ENCODE data around the gene TMED6.

The TMED6 gene

GRCh38 chr16:69322343-69322742 is 29.2 kb downstream of the TMED6 start:
- DNase-seq = no peak

DNA sequence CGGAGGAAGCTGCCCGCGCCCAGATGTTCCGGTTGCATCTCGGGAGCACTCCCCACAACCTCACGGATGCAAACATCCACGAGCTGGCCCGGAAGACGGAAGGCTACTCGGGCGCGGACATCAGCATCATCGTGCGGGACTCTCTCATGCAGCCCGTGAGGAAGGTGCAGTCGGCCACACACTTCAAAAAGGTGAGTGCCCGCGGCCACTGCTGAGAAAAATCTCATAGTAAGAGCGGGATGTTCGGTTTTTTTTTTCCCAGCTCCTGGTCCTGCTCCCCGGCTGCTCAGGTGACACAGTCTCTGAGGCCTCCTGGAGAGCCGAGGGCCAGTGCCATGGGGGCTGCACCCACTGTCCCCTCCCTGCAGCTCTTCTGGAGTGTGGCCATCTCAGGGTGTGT is 30.5 kb downstream of the TMED6 start:
- DNase-seq = no peak

DNA sequence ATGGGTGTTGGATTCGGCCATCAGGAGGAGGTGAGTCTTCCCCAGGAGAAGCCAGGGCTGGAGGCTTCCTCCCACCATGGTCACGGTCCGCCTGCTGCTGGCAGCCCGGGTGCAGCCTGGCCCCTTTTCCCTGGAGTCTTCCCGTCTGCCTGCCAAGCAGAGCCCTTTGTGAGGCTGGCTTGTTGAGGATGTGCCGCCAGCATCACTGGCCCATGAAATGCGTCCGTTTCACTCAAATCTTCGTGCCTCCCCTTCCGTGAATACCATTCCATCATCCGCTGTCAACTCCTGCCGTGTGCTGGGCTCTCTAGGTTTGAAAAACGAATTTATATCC is 30.9 kb downstream of the TMED6 start:
- DNase-seq = no peak

DNA sequence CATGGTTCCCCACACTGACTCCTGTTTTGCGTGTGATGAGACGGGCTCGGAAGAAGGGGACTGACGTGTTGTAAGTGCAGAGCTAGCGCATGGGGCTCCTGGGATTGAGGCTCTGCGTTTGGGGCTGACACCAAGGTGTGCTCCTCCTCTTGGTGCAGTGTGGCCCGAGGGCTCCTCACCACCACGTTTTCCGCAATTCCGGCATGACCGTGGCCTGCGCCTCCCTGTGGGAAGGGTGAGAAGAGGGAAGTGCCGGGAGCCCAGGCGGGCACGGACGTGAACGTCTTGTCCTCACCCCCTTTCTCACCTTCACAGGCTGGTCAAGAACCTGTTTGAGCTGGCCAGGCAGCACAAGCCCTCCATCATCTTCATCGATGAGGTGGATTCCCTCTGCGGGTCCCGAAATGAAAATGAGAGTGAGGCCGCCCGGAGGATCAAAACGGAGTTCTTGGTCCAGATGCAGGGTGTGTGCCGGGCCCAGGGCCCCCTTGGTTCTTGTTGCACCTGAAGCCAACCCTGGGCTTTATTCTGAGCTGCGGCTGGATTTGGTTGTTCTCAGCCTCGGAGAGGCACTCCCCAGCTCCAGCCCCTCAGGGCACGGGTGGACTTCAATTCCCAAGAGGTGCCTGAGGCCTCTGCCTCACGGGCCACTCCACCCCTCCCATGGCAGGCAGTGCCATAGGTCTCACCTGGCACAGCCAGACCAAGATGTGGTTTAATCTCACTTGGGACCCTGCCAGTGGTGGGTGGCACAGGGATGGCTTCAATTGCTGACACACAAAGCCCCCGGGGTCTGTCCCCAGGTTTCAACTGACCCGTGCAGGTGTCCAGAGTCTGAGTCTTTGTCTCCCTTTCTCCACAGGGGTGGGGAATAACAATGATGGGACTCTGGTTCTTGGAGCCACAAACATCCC is 31.5 kb downstream of the TMED6 start:
- no peak for DNase-seq

- no peak for DNase-seq
Measured at GRCh38 chr16:69319381-69319780, 32.2 kb downstream of the TMED6 start.

DNA sequence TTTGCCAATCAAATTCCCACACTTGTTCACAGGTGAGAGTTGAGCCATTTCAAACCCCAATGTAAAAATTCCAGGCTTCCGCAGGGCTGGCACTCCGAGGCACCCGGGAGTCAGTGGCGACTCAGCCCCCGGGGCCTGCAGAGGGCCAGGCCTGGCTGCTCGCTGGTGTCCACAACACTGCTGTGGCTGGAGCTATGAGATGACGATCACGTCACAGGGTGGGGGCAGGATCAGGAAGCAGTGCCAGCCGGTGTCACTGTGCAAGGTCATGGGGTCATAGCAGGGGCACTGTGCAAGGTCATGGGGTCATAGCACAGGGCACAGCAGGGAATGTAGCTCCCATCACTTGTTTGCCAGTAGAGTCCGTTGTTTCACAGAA is 32.7 kb downstream of the TMED6 start:
- DNase-seq = no peak

DNA sequence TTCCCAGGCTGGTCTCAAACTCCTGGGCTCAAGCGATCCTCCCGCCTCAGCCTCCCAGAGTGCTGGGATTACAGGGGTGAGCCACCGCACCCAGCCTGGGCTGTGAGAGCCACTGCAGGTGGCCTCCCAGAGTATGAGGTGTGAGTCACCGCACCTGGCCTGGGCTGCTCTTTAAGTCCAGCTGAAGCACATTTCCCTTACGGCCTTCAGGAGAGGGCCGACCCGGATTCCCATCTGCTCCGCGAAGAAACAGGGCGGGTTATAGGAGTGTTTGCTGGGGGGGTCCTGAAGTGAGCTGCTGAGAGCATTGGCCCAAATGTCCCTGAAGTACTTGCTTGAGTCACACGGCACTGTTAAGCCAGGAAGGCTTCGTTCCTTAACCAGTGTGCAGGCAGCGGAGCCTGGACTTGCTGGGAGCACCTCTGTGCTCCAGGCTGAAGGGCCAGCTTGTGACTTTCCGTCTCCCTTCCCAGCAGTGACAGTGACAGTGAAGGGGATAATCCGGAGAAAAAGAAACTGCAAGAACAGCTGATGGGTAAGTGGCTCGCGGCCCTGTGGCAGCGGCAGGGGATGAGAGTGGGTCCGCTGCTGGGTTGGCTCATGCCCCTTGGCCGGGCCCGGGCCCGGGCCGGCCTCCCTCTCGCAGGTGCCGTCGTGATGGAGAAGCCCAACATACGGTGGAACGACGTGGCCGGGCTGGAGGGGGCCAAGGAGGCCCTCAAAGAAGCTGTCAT is 33.2 kb downstream of the TMED6 start:
- DNase-seq = no peak

DNA sequence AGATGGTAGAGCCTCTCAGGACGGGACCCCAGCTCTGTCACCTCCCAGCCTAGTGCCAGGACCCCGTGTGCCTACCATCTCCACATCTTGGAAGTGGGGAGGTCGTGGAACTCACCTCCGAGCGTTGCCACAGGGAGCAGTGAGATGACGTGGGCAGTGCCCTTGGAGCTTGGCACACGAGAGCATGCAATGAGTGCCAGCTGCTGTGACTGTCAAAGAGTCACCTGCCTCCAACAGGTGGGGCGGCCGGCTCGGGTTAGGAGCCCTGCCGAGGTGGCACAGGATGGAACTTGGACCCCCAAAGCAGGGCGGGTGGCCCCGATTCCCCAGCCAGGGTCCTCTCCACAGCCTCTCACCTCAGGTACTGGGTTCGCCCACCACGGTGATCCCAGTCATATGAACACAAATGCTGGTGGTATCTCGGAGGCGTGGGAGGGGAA is 35.0 kb downstream of the TMED6 start:
- DNase-seq = no peak

DNA sequence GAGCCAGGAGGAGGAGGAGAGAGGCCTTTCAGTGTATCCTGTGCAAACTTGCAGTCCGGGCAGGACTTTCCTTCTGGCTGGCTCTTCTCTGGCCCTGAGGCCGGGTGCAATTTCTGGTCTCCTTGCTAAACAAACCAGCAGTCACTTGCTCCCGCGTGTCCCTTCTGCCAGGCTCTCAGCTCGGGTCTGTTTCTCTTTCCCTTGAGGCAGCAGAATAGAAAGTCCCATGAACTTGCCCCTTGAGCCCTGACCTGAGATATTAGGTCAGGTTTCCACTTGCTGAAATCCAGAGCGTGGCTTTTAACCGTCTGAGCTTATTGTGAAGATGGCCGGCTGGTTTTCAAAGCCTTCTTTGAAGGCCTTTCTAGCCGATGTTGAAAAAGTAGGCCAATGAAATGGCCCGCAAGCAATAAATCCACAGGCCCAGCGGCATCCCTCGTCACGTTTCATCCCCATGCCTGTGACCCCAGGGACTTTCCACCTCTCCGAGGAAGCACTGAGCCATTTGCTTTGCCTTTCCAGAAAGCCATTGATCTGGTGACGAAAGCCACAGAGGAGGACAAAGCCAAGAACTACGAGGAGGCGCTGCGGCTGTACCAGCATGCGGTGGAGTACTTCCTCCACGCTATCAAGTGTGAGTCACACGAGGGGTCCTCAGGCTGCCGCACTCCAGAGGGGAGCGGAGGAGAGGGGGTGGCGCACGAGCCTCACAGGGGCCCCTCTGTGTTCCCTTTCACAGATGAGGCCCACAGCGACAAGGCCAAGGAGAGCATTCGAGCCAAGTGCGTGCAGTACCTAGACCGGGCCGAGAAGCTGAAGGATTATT is 35.9 kb downstream of the TMED6 start:
- DNase-seq = no peak

DNA sequence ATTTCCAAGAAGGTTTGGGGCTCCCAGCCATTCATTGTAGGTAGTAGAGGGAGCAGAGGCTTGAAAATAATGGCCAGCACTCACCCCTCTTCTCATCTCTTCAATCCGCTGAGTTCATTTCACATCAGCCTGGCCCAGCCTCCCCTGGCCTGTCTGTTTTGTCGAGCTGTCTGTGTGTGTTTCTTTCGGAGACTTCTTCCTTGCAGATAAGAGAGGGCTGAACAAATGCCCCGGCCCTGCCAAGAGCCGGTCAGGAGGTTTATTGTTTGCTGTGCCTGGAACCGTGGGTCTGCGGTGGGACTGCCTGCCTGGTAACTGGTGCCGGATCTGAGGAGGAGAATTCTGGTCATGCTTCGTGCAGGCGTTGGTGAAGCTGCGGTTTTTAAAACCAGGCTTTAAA is 37.1 kb downstream of the TMED6 start:
- DNase-seq = no peak

DNA sequence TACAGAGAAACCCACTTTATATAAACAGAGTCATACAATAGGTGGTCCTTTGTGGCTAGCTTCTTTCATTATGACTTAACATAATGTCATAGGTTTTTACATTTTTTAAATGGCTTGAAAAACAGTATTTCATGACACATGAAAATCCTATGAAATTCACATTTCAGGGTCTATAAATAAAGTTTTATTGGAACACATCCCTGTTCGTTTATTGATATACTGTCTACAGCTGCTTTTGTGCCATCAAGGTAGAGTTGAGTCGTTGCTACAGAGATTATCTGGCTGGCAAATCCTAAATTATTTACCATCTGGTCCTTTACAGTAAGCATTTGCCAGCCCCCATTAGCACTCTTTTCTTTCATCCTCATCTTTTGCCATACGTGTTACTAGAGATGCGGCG is 38.1 kb downstream of the TMED6 start:
- no peak for DNase-seq

- DNase-seq = peak; percentile 43
Measured at GRCh38 chr16:69311533-69312387, 39.8 kb downstream of the TMED6 start.

DNA sequence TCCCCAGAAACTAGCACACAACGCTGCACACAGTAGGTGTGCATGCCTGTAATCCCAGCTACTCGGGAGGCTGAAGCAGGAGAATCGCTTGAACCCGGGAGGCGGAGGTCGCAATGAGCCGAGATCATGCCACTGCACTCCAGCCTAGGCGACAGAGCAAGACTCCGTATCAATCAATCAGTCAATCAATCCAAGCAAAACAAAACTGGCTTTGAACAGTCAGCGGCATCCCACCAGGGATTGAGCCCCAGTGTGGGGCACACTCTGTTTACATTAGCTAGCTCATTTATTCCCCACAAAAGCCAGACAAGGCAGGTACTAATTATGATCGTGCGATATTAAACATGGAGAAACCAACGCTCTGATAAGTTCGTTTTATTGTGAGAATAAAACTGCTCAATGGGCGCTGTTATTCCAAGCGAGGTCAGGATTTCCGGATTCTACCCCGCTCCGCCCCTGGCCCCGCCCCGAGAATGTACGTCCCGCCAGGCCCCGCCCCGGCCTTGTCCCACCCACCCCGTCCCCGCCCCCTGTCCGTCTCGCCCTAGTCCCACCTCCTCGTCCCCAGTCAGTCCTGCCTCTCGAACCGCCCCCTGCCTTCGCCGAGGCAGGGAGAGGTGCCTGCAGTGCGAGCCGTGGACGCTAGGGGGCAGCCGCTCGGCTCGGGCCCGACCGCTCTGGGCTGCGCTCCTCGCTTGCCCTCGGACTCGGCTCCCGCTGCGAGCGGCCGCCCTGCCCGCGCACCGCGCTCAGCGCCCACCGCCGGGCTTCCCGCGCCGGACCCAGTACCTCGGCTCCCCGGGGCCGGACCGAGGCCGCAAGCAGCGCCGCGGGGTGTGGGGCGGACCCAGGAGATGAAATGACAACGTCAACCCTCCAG is 40.7 kb downstream of the TMED6 start, which contains the start of gene VPS4A:
Gene VPS4A, plus strand, starts transcription at position 698 of the 880 bp plus-strand sequence. Its CDS starts 162 bp downstream, at position 860.
- DNase-seq = peak; percentile 97

GRCh38 chr16:69309316-69309715 is 42.3 kb downstream of the TMED6 start:
- no peak for DNase-seq

DNA sequence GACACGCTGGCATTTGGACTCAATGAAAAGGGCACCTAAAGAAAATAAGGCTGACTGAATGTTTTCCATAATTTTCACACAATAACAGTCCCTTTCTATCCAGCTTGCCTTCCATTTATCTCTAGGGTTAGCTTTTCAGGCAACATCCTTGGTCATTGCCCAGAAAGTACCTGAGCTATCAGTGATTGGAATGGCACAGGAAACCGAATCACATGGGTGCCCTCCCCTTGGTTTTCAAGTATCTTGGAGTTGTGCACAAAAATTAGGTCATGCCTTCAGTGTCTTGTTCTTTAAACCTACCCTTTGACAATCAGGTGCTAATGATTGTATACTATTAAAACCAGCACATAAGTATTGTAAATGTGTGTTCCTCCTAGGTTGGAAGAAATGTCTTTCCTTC is 43.7 kb downstream of the TMED6 start:
- DNase-seq = no peak

- DNase-seq = no peak
Measured at GRCh38 chr16:69307091-69307490, 44.5 kb downstream of the TMED6 start.

DNA sequence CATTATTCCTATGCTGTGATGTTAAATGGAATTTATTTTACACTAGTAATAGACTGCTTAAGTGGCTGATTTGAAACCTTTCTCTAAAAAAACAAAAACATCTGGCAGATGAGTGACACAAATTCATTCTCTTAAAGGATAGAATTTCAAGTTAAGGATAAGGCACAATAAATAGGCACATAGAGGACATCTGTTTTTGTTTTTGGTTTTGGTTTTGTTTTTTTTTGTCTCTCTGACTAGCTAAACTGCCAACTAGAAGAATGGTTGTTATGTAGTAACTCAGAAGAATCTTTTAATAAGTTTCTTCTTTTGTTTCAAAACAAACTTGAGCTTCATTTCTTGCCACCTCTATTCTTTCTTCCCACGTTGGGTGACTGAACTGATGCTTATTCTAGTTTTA is 45.6 kb downstream of the TMED6 start:
- DNase-seq = no peak

DNA sequence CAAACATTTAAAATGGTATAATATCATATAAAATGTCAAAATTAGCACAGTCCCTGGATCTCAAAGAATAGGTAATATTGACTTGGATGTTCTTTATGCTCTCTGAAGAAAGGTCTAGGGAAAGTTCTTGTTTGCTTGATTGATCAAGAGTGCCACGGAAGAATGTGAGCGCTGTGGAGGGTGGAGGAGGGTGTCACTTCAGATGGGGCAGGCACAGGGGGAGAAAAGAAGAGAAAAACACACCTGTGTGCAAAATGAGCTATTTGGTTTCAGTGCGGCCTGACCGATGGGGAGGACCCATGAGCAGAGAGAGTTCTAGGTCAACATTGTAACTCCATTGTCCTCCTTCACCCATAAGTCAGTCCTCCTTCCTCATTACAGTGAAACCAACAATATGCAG is 49.3 kb downstream of the TMED6 start:
- DNase-seq = no peak

DNA sequence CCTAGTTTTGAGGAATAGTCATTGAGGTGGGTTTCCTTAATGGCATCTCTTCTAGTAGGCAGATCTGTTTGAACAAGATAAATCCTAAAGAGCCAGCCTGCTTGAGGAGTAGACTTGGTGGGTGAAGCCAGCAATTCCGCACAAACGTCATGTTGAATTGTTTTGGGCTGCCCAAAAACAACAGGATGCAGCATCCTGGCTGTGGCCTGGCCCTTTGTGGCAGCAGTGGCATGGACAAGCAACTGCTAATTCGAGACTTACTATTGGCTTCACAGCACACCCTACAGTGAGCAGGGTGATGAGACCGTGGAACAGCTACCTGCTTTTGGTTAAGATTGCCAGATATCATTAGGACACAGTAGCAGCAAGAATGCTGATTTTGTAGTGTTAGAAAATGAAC is 49.7 kb downstream of the TMED6 start:
- no peak for DNase-seq

- no peak for DNase-seq
Measured at GRCh38 chr16:69301187-69301586, 50.4 kb downstream of the TMED6 start.

DNA sequence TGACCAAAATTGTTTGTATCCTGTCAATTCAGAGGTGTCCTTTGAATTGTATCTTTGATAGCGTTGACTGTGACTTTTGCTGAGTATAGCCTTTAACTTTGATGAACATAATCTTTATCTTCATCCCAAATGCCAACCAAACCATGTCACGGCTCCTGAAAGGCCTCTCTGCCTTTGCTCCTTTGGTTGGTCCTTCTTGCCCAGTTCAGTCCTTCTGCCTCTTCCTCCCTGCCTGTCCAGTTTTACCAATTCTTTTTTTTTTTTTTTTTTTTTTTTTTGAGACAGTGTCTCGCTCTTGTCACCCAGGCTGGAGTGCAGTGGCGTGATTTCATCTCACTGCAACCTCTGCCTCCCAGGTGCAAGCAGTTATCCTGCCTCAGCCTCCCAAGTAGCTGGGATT is 53.3 kb downstream of the TMED6 start:
- no peak for DNase-seq

All from activated CD4-positive, alpha-beta T cell treated with anti-CD3 and anti-CD28 coated beads, Interleukin-2, amount 50 U/mL, for 16 hours (primary cell).